Occipital lobe (tissue), 2 donors: ENCODE data around the gene RAC3. TPM values are rescaled to one million over a fixed set of nuclear protein-coding genes. Genes with fewer than 3 reads are reported as not detected.

Experiments
- DNase-seq: peaks from one replicate; lab custom pipeline; 2025; lab: John Stamatoyannopoulos, UW
- total RNA-seq: library from RNA; depleted of rRNA; stranded (reverse); fragments of >200 nt; gene quantifications from one replicate; pipeline ENCODE4 v1.2.3, GENCODE V29; 2014

Gene RAC3
- total RNA-seq, 1 donor from 2014 or later: 76.0 TPM

GRCh38 chr17:82039695-82040299 lies 8.3 kb downstream of the RAC3 start:
- DNase-seq: no peak

DNA sequence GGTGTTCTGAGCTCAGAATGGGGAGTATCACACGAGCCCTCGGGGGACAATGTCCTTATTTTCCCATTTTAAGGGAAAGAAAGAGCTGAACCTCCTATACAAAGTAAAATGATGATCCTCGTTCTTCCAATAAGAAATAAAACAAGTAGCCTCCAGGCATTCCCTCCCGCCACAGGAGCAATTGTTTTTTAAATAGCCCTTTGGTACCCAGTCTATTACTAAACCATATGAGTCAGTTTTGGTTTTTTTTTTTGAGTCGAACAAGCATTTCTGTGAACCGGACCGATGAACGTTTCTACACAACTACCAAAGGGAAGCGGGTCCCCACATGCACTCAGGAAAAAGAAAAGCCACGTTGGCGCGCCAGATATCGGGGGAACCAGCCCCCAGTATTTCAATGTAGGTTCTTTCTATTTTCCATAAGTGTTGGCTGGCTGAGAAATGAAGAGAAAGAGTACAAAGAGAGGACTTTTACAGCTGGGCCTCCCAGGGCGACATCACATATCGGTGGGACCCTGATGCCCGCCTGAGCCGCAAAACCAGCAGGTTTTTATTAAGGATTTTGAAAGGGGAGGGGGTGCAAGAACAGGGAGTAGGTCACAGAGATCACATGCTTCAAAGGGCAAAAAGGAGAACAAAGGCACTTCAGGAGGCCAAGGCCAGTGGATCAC lies 9.8 kb downstream of the RAC3 start:
- no peak for DNase-seq

DNA sequence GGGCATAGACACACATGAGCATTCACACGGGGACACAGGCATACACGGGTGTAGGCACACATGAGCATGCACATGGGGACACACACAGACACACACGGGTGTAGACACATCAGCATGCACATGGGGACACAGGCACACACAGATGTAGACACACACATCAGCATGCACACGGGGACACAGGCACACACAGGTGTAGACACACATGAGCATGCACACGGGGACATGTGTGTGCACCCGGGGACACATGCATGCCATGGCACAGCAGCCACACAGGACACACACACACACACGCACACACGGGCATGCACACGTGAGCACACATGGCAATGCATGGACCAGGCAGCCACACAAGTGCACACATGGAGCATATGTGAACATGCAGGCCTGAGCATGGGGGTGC lies 11.2 kb downstream of the RAC3 start:
- no peak for DNase-seq

DNA sequence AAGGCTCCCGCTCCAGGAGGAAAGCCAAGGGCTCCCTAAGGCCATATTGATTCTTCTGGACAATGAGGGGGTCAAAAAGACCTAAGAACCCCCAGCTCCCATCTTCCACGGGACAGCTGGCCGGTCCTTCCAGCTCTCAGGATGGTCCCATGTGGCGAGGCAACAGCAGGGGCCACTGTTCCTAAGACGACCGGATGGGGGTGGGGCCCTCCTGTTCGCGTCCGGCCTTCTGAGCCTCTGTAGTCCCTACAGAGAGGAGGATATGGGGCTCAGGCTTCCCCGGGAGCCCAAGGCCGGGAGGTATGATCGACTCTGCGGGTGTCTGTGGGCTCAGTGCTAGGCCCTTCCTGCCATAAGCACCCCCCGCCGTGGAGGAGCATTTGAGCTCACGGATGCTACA lies 12.0 kb downstream of the RAC3 start:
- DNase-seq: no peak

DNA sequence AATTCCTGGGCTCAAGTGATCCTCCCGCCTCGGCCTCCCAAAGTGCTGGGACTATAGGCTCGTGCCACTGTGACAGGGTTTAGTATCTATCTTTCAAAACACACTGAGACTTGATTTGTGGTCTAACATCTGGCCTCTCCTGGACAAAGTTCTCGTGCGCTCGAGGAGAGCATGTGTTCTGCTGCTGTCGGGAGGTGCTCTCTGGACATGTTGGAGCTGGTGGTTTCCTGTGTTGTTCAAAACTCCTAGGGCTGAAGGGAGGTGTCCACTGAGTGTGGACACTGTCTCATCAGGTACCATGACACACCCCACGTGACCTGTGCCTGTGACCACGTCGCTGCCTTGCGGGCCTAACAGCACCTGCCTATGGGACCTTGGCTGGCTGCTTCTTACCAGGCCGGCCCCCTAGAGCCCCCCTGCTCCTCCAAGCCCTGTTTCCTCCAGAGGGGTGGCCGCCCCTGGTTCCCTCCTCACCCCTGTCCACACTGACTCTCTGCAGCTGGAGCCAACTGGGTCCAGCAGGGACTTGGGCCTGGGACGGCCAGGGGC lies 14.5 kb downstream of the RAC3 start:
- no peak for DNase-seq

DNA sequence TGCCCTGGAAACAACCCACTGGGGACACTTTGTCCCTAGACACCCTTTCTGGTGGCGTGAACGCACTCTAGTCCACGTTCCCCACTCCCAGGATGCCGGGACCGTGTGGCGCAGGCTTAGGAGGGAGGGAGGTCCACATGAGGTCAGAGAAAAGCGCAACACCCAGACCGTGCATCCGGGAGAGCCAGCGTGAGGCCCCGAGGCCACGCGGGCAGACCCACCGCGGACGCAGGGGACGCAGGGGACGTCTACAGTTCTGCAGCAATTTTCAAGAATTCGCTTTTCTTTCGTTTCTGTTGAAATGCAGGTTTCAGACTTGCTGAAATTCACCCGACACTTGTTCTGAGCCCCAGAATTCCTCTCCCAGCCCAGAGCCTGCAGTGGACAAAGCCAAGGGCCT lies 15.4 kb downstream of the RAC3 start:
- no peak for DNase-seq

GRCh38 chr17:82047379-82047778 lies 15.9 kb downstream of the RAC3 start:
- DNase-seq: no peak

- no peak for DNase-seq
These were observed 16.6 kb downstream of the RAC3 start for GRCh38 chr17:82047914-82048570.

DNA sequence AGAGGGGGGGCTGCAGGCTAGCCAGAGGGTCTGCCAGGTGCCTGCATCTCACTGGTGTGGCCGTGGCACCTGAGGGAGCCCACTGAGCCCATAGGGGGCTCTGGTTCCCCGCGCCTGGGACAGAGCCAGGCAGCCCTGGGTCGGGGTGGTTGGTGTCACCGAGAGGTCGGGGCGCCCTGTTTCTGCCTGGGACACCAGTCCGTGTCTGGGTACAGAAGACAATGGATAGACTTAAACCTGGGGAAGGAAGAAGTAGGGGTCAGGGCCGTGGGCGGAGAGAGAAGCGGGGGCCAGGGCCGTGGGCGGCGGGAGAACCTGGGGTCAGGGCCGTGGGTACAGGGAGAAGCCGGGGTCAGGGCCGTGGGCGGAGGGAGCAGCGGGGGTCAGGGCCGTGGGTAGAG lies 17.1 kb downstream of the RAC3 start:
- no peak for DNase-seq

- DNase-seq: no peak
These were observed 17.6 kb downstream of the RAC3 start for GRCh38 chr17:82049106-82049505.

- no peak for DNase-seq
These were observed 18.1 kb downstream of the RAC3 start for GRCh38 chr17:82049521-82049971.

DNA sequence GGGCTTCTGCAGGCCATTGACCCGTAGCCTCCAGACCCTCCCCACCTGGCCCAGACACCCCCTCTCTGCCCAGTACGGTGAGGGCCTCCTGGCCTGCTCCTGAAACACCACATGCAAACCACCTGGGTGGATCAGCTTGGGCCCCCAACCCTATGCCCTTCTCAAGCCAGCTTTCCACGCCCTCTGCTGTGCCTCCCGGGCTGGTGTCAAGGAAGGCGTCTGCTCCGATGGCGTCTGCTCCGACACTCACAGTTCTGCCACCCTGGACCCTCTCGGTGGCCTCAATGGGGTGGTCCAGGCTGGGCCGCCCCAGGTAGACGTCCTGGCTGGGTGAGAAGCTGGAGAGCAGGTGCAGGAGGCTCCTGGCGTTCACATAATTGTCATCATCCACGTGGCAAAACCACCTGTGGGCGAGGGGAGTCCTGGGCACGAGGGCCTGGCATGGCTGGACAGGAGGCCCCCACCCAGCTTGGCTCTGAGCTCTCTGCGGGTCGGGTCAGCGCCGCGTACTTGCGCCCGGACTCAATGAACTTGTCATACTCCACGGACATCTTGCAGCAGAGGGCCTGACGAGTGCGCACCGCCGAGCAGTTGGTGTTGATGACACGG lies 18.8 kb downstream of the RAC3 start:
- DNase-seq: no peak

- no peak for DNase-seq
These were observed 19.5 kb downstream of the RAC3 start for GRCh38 chr17:82050761-82051641.

- DNase-seq: peak; percentile 70
These were observed 20.5 kb downstream of the RAC3 start, which contains the start of the genes GPS1 and RFNG for GRCh38 chr17:82051776-82052637. Gene GPS1 (plus strand): TSS chr17:82051898. CDS start chr17:82051932, 34 bp downstream. Gene RFNG (minus strand): TSS chr17:82051811. CDS start chr17:82051766, 45 bp downstream.

GRCh38 chr17:82052638-82053059 lies 21.2 kb downstream of the RAC3 start:
- no peak for DNase-seq

DNA sequence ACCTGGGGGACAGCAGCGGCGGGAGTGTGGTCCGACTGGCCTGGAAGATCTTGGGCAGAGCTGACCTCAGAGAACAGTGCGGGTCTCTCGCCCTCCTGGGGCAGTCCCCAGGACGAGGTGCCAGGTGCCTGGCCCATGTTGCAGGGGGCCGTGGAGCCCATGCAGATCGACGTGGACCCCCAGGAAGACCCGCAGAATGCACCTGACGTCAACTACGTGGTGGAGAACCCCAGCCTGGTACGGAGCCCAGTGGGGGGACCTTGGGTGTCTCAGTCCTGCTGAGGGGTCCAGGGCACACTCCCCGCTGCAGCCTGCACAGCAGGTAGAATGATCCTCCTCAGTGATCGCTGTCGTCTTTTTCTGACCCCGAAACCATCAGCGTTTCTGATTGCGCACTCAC lies 21.7 kb downstream of the RAC3 start:
- DNase-seq: no peak

DNA sequence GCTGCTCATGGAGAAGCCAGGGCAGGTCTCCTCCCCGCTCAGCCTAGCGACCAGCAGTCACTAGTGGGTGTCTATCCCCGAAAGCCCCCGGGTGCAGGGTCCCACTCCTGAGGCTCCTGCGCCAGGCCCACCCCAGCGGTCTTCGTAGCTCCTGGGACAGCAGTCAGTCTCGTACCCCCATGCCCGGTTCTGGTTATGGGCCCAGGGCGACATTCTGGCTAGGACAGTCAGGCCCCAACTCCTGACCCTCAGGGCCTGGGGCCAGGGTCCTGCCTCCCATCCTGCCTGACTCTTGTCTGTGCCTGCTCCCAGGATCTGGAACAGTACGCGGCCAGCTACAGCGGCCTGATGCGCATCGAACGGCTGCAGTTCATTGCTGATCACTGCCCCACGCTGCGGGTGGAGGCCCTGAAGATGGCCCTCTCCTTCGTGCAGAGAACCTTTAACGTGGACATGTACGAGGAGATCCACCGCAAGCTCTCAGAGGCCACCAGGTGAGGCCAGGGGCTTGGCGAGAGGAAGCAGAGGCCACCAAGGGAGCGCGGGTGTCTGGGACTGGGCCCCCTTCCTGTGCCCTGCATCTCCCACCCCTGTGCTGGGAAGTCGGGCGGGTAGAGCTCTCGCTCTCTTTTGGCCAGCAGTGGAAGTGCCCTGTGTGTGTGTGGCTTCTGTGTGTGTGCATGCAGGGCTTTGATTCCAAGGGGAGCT lies 22.2 kb downstream of the RAC3 start:
- no peak for DNase-seq

- no peak for DNase-seq
These were observed 23.0 kb downstream of the RAC3 start for GRCh38 chr17:82054351-82055022.
